GM12878 (cell line): ENCODE measurements around the gene RAD51B. TPM values are rescaled to one million over a fixed set of nuclear protein-coding genes. Genes with fewer than 3 reads are reported as not detected.

Experiments
- ATAC-seq: fragments of 200-7000 bp; cut with Tn5 transposase; 3 replicates; pipeline ENCODE4 v1.9.1; 2020; ENCODE audit warnings: mild to moderate bottlenecking, moderate library complexity
- BruUV-seq: library from RNA; stranded (reverse); fragments of 400-500 nt; replicated peaks from 2 replicates; lab custom pipeline; 2021; lab: Mats Ljungman, UMichigan
- CTCF ChIA-PET: fragments of 300-600 bp; sonication (Branson Sonifier 250); formaldehyde crosslinking; extraction: SDS; loops from one replicate; lab custom pipeline; 2021; ENCODE audit warnings: inconsistent platforms; lab: Yijun Ruan, JAX
- POLR2A ChIA-PET: fragments of 350-600 bp; formaldehyde crosslinking; extraction: SDS; loops from one replicate; lab custom pipeline; 2021; ENCODE audit warnings: inconsistent platforms; lab: Charles Lee
- RAD21 ChIA-PET: fragments of 300-600 bp; sonication (Branson Sonifier 250); formaldehyde crosslinking; loops from one replicate; lab custom pipeline; 2023; ENCODE audit warnings: antibody characterized with exemption; ENCODE audit not compliant: unreplicated experiment; lab: Charles Lee
- SMC1A ChIA-PET: fragments of 300-600 bp; sonication (Branson Sonifier 250); formaldehyde crosslinking; loops from one replicate; lab custom pipeline; 2023; ENCODE audit not compliant: unreplicated experiment, uncharacterized antibody; lab: Charles Lee
- DNase-seq: peaks from one replicate; pipeline ENCODE4 v3.0.0-alpha.2; 2011; ENCODE audit warnings: low read depth, low spot score
- FAIRE-seq: peaks from 3 replicates; lab custom pipeline; 2011; peaks lifted over from hg19 to GRCh38; lab: Jason Lieb, UNC
- H2AFZ ChIP-seq: 2 replicates; pipeline ENCODE4 v1.6.0; 2011; ENCODE audit warnings: low read depth, low read length, control low read depth; ENCODE audit not compliant: control insufficient read depth
- H3K27ac ChIP-seq: 2 replicates; pipeline ENCODE4 v1.5.1; 2011; ENCODE audit warnings: control low read depth; ENCODE audit not compliant: control insufficient read depth, insufficient read depth
- H3K27me3 ChIP-seq, 2 experiments: replicated peaks in 1 of 2; 2 replicates each; pipeline versions ENCODE4 v1.6.0 to v1.6.1; 2011; ENCODE audit warnings: low read length in 1 of 2; ENCODE audit not compliant: control insufficient read depth in 2 of 2, insufficient read depth in 2 of 2
- H3K36me3 ChIP-seq, 2 experiments: 2 replicates each; pipeline ENCODE4 v1.5.1; 2011; ENCODE audit warnings: low read length in 1 of 2; ENCODE audit not compliant: control insufficient read depth in 2 of 2, insufficient read depth in 2 of 2
- H3K4me1 ChIP-seq: 2 replicates; pipeline ENCODE4 v1.6.1; 2011; ENCODE audit warnings: mild to moderate bottlenecking, low read length, moderate library complexity, mixed read lengths; ENCODE audit not compliant: control insufficient read depth, insufficient read depth
- H3K4me2 ChIP-seq: 2 replicates; pipeline ENCODE4 v1.6.0; 2011; ENCODE audit warnings: control low read depth; ENCODE audit not compliant: control insufficient read depth, insufficient read depth
- H3K4me3 ChIP-seq: fragments of 200-600 bp; sonication (generic); 2 replicates; pipeline ENCODE4 v1.5.1; 2016
- H3K79me2 ChIP-seq: 2 replicates; pipeline ENCODE4 v1.6.0; 2011; ENCODE audit warnings: low read length; ENCODE audit not compliant: control insufficient read depth, insufficient read depth
- H3K9ac ChIP-seq: 2 replicates; pipeline ENCODE4 v1.8.0; 2011; ENCODE audit warnings: low read length, control low read depth, mixed read lengths; ENCODE audit not compliant: control insufficient read depth, insufficient read depth
- H3K9me3 ChIP-seq: replicated peaks from 3 replicates; pipeline ENCODE4 v1.5.1; 2011; ENCODE audit warnings: mild to moderate bottlenecking, low read length; ENCODE audit not compliant: control insufficient read depth, insufficient read depth
- H4K20me1 ChIP-seq: 2 replicates; pipeline ENCODE4 v1.6.0; 2011; ENCODE audit not compliant: control insufficient read depth, insufficient read depth
- HDAC2 ChIP-seq: fragments of 200-600 bp; sonication (generic); IDR thresholded peaks from 2 replicates; pipeline ENCODE4 v1.6.1; 2017
- KLF5 ChIP-seq: fragments of 450-650 bp; IDR thresholded peaks from 2 replicates; pipeline ENCODE4 v1.6.1; 2014; ENCODE audit warnings: mild to moderate bottlenecking; ENCODE audit not compliant: partially characterized antibody
- MEF2A ChIP-seq: IDR thresholded peaks from 2 replicates; pipeline ENCODE4 v1.6.1; 2011; ENCODE audit warnings: low read depth, mild to moderate bottlenecking, low read length, moderate library complexity; ENCODE audit not compliant: insufficient read depth
- NBN ChIP-seq: fragments of 450-650 bp; IDR thresholded peaks from 2 replicates; pipeline ENCODE4 v1.6.1; 2016
- POU2F2 ChIP-seq: IDR thresholded peaks from 3 replicates; pipeline ENCODE4 v1.6.1; 2011; ENCODE audit warnings: low read depth, mild to moderate bottlenecking, low read length, borderline replicate concordance
- RAD21 ChIP-seq: IDR thresholded peaks from 2 replicates; pipeline ENCODE4 v1.6.1; 2011; ENCODE audit warnings: mild to moderate bottlenecking, low read depth, low read length, moderate library complexity; ENCODE audit not compliant: insufficient read depth
- RB1 ChIP-seq: fragments of 450-650 bp; formaldehyde crosslinking; IDR thresholded peaks from 2 replicates; pipeline ENCODE4 v1.6.1; 2017; ENCODE audit warnings: mild to moderate bottlenecking, borderline replicate concordance
- RUNX3 ChIP-seq: IDR thresholded peaks from 2 replicates; pipeline ENCODE4 v1.6.1; 2012; ENCODE audit warnings: low read length, inconsistent platforms
- SUPT20H ChIP-seq: IDR thresholded peaks from 2 replicates; pipeline ENCODE4 v1.6.1; 2011; ENCODE audit warnings: low read depth, mild to moderate bottlenecking, low read length, moderate library complexity, borderline replicate concordance; ENCODE audit not compliant: control insufficient read depth
- TAF1 ChIP-seq: IDR thresholded peaks from 2 replicates; pipeline ENCODE4 v1.6.1; 2011; ENCODE audit warnings: mild to moderate bottlenecking, low read depth, low read length, borderline replicate concordance
- ZNF207 ChIP-seq: fragments of 450-650 bp; IDR thresholded peaks from 2 replicates; pipeline ENCODE4 v1.6.1; 2014; ENCODE audit warnings: antibody characterized with exemption, mild to moderate bottlenecking, borderline replicate concordance
- WGBS: methylation state at CpG from one replicate; pipeline ENCODE4 v1.1.6; 2016; ENCODE audit warnings: low lambda C conversion rate; ENCODE audit not compliant: insufficient replicate concordance, insufficient coverage; ENCODE audit errors: missing lambda C conversion rate; 5-methylcytosine and 5-hydroxymethylcytosine counted together
- in situ Hi-C: fragments of 300-500 bp; cut with MboI; formaldehyde crosslinking; loops from 9 replicates; pipeline ENCODE4 v1.14.3; 2018; ENCODE audit warnings: mixed read lengths
- intact Hi-C: fragments of 100-400 bp; cut with micrococcal nuclease; formaldehyde crosslinking; loops from one replicate; pipeline ENCODE4 v1.14.2; 2022; ENCODE audit not compliant: unreplicated experiment
- polyA plus RNA-seq, 11 experiments: library from polyadenylated mRNA; depleted of rRNA in 4 of 11; unstranded in 6 of 11; stranded (reverse) in 5 of 11; fragments of >200 nt; fragmentation: Nextera tagmentation in 4 of 11; fragmentation: Illumina TruSeq in 1 of 11; extraction: Ambion mirVana in 4 of 11; extraction: Trizol in 1 of 11; gene quantifications; 1 replicate in 1 of 11; 2 replicates in 10 of 11; pipeline versions ENCODE4 v1.2.1 to v1.2.3, GENCODE V29; 2011 to 2016; ENCODE audit warnings: inconsistent platforms in 2 of 11, missing spikeins in 2 of 11, low read depth in 1 of 11
- total RNA-seq, 4 experiments: library from RNA; depleted of rRNA in 3 of 4; stranded (reverse); fragments of >200 nt in 3 of 4; fragmentation: Illumina TruSeq in 1 of 4; extraction: Trizol in 1 of 4; gene quantifications; 2 replicates each; pipeline versions ENCODE4 v1.2.1 to v1.2.3, GENCODE V29; 2013 to 2021
- TF ChIP-seq, protein P1 (sequence below): fragments of 450-650 bp; IDR thresholded peaks from 2 replicates; pipeline ENCODE4 v1.6.1; 2014; ENCODE audit warnings: mild to moderate bottlenecking
- TF ChIP-seq, protein P2 (sequence below): fragments of 450-650 bp; formaldehyde crosslinking; IDR thresholded peaks from 2 replicates; pipeline ENCODE4 v1.4.0; 2022; ENCODE audit warnings: mild to moderate bottlenecking, moderate library complexity
- TF ChIP-seq, protein P3 (sequence below): IDR thresholded peaks from 2 replicates; pipeline ENCODE4 v1.6.1; 2012; ENCODE audit warnings: low read depth, low read length, improper control_type of control experiment

Gene RAD51B
- total and polyA plus RNA-seq, 10 of the 15 experiments (the other 5 are each of a cell fraction or from before 2014, with no cell fraction given) = 9.8 to 26.8 (median 21.3) TPM

DNA sequence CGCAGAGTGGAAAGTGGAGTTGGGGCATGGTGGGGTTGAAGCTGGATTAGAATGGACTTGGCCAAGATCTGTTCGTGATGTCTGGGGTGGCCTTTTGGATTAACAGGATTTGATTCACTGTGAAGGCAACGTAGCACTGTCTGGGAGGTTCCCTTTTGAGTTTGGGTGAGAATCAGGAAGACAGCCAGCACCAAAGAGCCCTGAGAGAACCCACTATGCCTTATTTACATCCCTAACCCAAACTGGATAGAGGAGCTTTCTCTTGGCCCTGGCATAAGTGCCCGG, 703.7 kb downstream of the RAD51B start:
- Histone ChIP-seq H2AFZ (no peak overlapping the region), H3K9ac (no peak overlapping the region), H3K36me3 (no peaks in the 10 kb centered on the region), H3K27me3 (no peaks in the 10 kb centered on the region), H3K9me3 (no peaks in the 10 kb centered on the region; the same call in 2 of the 3 replicates), H3K79me2 (no peaks in the 10 kb centered on the region), H3K4me3 (no peak overlapping the region), H3K4me1 (peaks cover 15% of the 10 kb centered on the region), H3K27ac (no peak overlapping the region), H3K4me2 (no peak overlapping the region), H4K20me1 (no peaks in the 10 kb centered on the region)
- no peak for DNase-seq
- ChIA-PET CTCF (interaction anchor here (1.4 kb wide), 1 partner anchor 10 kb away, joined by 4 read pairs; no protein-coding TSS in a partner anchor), POLR2A (interaction anchor here (1.1 to 1.3 kb wide), 2 partner anchors 9 to 16 kb away, joined by 3 read pairs; no protein-coding TSS in a partner anchor), RAD21 (interaction anchor here (0.7 to 1.2 kb wide), 2 partner anchors 16 to 142 kb away, joined by 3 to 4 read pairs; no protein-coding TSS in a partner anchor), SMC1A (interaction anchor here (0.8 to 6.8 kb wide), 6 partner anchors 10 to 56 kb away, joined by 3 to 55 read pairs (median 7); no protein-coding TSS in a partner anchor)
- WGBS = 81% methylated on average over 4 of the region's 4 CpGs
- FAIRE-seq = no peak
- in situ Hi-C loops (no loop called here), intact Hi-C loops (no loop called here)
- ATAC-seq = no peak
- BruUV-seq = no TSS peak
- TF ChIP-seq, protein P1, sequence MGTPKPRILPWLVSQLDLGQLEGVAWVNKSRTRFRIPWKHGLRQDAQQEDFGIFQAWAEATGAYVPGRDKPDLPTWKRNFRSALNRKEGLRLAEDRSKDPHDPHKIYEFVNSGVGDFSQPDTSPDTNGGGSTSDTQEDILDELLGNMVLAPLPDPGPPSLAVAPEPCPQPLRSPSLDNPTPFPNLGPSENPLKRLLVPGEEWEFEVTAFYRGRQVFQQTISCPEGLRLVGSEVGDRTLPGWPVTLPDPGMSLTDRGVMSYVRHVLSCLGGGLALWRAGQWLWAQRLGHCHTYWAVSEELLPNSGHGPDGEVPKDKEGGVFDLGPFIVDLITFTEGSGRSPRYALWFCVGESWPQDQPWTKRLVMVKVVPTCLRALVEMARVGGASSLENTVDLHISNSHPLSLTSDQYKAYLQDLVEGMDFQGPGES = no peak
- no peak for TF ChIP-seq SUPT20H
- TF ChIP-seq RB1 = no peak
- no peak for TF ChIP-seq RAD21
- TF ChIP-seq ZNF207 = no peak
- TF ChIP-seq, protein P2, sequence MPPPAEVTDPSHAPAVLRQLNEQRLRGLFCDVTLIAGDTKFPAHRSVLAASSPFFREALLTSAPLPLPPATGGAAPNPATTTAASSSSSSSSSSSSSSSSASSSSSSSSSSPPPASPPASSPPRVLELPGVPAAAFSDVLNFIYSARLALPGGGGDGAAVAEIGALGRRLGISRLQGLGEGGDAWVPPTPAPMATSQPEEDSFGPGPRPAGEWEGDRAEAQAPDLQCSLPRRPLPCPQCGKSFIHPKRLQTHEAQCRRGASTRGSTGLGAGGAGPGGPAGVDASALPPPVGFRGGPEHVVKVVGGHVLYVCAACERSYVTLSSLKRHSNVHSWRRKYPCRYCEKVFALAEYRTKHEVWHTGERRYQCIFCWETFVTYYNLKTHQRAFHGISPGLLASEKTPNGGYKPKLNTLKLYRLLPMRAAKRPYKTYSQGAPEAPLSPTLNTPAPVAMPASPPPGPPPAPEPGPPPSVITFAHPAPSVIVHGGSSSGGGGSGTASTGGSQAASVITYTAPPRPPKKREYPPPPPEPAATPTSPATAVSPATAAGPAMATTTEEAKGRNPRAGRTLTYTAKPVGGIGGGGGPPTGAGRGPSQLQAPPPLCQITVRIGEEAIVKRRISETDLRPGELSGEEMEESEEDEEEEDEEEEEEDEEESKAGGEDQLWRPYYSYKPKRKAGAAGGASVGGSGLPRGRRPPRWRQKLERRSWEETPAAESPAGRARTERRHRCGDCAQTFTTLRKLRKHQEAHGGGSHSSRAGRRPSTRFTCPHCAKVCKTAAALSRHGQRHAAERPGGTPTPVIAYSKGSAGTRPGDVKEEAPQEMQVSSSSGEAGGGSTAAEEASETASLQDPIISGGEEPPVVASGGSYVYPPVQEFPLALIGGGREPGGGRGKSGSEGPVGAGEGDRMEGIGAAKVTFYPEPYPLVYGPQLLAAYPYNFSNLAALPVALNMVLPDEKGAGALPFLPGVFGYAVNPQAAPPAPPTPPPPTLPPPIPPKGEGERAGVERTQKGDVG (CRISPR knock-in tag) = no peak
- no peak for TF ChIP-seq POU2F2
- no peak for TF ChIP-seq TAF1
- TF ChIP-seq, protein P3, sequence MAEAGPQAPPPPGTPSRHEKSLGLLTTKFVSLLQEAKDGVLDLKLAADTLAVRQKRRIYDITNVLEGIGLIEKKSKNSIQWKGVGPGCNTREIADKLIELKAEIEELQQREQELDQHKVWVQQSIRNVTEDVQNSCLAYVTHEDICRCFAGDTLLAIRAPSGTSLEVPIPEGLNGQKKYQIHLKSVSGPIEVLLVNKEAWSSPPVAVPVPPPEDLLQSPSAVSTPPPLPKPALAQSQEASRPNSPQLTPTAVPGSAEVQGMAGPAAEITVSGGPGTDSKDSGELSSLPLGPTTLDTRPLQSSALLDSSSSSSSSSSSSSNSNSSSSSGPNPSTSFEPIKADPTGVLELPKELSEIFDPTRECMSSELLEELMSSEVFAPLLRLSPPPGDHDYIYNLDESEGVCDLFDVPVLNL = no peak
- no peak for TF ChIP-seq HDAC2
- TF ChIP-seq MEF2A = no peak
- no peak for TF ChIP-seq RUNX3
- no peak for TF ChIP-seq KLF5
- TF ChIP-seq NBN = no peak
